Activated T-cell treated with anti-CD3 and anti-CD28 coated beads, Interleukin-2, amount 50 U/mL, for 72 hours (primary cell): ENCODE data around the gene PITX1. TPM values are rescaled to one million over a fixed set of nuclear protein-coding genes. Genes with fewer than 3 reads are reported as not detected.
"Not testable (repeated sequence)": the region's sequence is repeated elsewhere in the genome, so short reads cannot be mapped to it uniquely, and the experiment has no call there.

ENCODE experiments used
- ATAC-seq, 2 donors: fragments of 150-1000 bp; cut with Tn5 transposase; replicated peaks in 1 of 2; 2 replicates each; pipeline ENCODE4 v1.10.0; 2021; ENCODE audit warnings: moderate library complexity in 2 of 2, mild to moderate bottlenecking in 1 of 2
- DNase-seq, 2 donors: peaks; one replicate each; pipeline ENCODE4 v3.0.0; 2021 to 2022; ENCODE audit warnings: mixed read lengths in 1 of 2
- H3K27ac Mint-ChIP-seq: one replicate; pipeline ENCODE4 v1.8.0; 2022; ENCODE audit warnings: mild to moderate bottlenecking, moderate library complexity, mixed read lengths
- H3K27me3 Mint-ChIP-seq: one replicate; pipeline ENCODE4 v1.8.0; 2022; ENCODE audit warnings: low read depth, mixed read lengths
- H3K36me3 Mint-ChIP-seq, 2 donors: one replicate each; pipeline ENCODE4 v1.8.0; 2022; ENCODE audit warnings: mixed read lengths in 2 of 2, mild to moderate bottlenecking in 1 of 2; ENCODE audit not compliant: insufficient read depth in 2 of 2
- H3K4me1 Mint-ChIP-seq: one replicate; pipeline ENCODE4 v1.8.0; 2022; ENCODE audit warnings: low read depth, mixed read lengths
- H3K4me3 Mint-ChIP-seq, 2 donors: one replicate each; pipeline ENCODE4 v1.8.0; 2022; ENCODE audit warnings: mild to moderate bottlenecking in 2 of 2, mixed read lengths in 2 of 2, moderate library complexity in 2 of 2
- H3K9me3 Mint-ChIP-seq, 2 donors: one replicate each; pipeline ENCODE4 v1.8.0; 2022; ENCODE audit warnings: mixed read lengths in 2 of 2
- total RNA-seq, 2 donors: library from RNA; stranded (reverse); gene quantifications; one replicate each; pipeline ENCODE4 v1.2.3, GENCODE V29; 2022

PITX1 gene
- under 1 TPM; 0.50 to 0.76 TPM for total RNA-seq

GRCh38 chr5:135033901-135034235, at the start of gene PITX1:
TSS of gene PITX1 (minus strand) at chr5:135034228. CDS start at chr5:135033881, 347 bp downstream.
- ATAC-seq (peak; percentile 51 to 53), DNase-seq (peak in 1 of 2 donors; percentile 43)
- peaks cover 4 to 14% of the 10 kb centered on the region in 2 donors for H3K36me3 Mint-ChIP-seq
- peaks cover 38% of the 10 kb centered on the region for H3K4me1 Mint-ChIP-seq
- H3K9me3 Mint-ChIP-seq, result no peaks in the 10 kb centered on the region
- H3K4me3 Mint-ChIP-seq, result peak within 1 kb of the TSS; percentile 83 to 88
- H3K27ac Mint-ChIP-seq, result no peak within 1 kb of the TSS
- peaks cover 91% of the 10 kb centered on the region for H3K27me3 Mint-ChIP-seq

- not testable (repeated sequence) for H3K36me3 Mint-ChIP-seq, H3K9me3 Mint-ChIP-seq, H3K27ac Mint-ChIP-seq, H3K4me3 Mint-ChIP-seq, ATAC-seq, H3K4me1 Mint-ChIP-seq, DNase-seq
- peaks cover 24% of the 10 kb centered on the region for H3K27me3 Mint-ChIP-seq
These were observed 49.3 kb upstream of the PITX1 start for GRCh38 chr5:135083334-135083733.

GRCh38 chr5:135081240-135081639, 47.2 kb upstream of the PITX1 start:
- Mint-ChIP-seq H3K4me1 (no peaks in the 10 kb centered on the region), H3K4me3 (no peak overlapping the region), H3K9me3 (peaks cover 1 to 10% of the 10 kb centered on the region in 2 donors), H3K27me3 (peaks cover 9% of the 10 kb centered on the region), H3K27ac (no peak overlapping the region), H3K36me3 (peaks cover 0 to 4% of the 10 kb centered on the region in 2 donors)
- DNase-seq, result no peak
- ATAC-seq, result no peak

DNA sequence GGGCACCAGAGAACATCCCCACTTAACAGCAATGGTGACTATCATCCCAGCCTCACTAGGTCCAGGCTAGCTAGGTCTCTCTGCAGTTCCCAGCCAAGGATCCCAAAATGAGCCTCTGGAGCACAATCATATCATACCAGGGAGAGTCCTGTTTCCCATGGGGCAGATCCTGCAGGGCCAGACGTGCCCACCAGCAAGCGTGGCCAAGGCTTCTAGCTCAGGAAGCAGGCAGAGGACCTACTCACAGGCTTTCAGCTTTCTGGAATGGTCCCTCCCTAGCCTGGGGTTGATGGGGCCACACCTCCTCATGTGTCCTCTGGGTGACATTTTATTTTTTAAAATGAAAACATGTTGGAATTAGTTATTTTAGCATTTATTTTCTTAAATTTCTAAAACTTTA, 45.7 kb upstream of the PITX1 start:
- H3K27ac Mint-ChIP-seq, result no peak overlapping the region
- peaks cover 0 to 4% of the 10 kb centered on the region in 2 donors for H3K36me3 Mint-ChIP-seq
- H3K4me1 Mint-ChIP-seq, result no peaks in the 10 kb centered on the region
- H3K9me3 Mint-ChIP-seq, result peaks cover 1 to 10% of the 10 kb centered on the region in 2 donors
- H3K4me3 Mint-ChIP-seq, result no peak overlapping the region
- ATAC-seq (no peak), DNase-seq (no peak)
- peaks cover 9% of the 10 kb centered on the region for H3K27me3 Mint-ChIP-seq

- DNase-seq, result no peak
- H3K27me3 Mint-ChIP-seq, result peaks cover 9% of the 10 kb centered on the region
- H3K9me3 Mint-ChIP-seq, result peaks cover 1 to 10% of the 10 kb centered on the region in 2 donors
- no peak overlapping the region for H3K27ac Mint-ChIP-seq
- H3K4me1 Mint-ChIP-seq, result no peaks in the 10 kb centered on the region
- no peak overlapping the region for H3K4me3 Mint-ChIP-seq
- no peak for ATAC-seq
- peaks cover 0 to 4% of the 10 kb centered on the region in 2 donors for H3K36me3 Mint-ChIP-seq
These were observed 45.2 kb upstream of the PITX1 start for GRCh38 chr5:135079099-135079681.

DNA sequence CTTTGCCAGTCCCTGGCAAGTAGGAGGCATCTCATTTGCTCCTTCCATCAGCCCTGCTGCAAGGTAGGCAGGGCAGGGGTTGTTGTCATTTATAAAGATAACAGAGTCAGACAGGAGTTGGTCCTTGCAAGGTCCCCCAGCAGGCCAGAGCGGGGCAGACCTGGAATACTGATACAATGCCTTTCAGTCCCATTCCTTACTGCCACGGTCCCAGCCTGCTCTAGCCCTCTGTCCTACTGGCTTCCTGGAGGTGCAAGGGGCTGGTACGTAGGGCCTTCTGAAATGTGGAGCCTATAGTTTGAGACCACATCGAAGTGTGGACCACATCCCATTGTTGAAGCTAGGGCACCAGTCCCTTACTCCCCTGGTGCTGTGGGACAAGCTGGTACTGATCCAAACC, 42.8 kb upstream of the PITX1 start:
- Mint-ChIP-seq H3K27me3 (peaks cover 9% of the 10 kb centered on the region), H3K9me3 (peaks cover 1 to 7% of the 10 kb centered on the region in 2 donors), H3K36me3 (peaks cover 0 to 2% of the 10 kb centered on the region in 2 donors), H3K4me1 (no peaks in the 10 kb centered on the region), H3K27ac (no peak overlapping the region), H3K4me3 (no peak overlapping the region)
- DNase-seq, result no peak
- no peak for ATAC-seq

GRCh38 chr5:135076051-135076491, 42.0 kb upstream of the PITX1 start:
- Mint-ChIP-seq H3K4me1 (no peaks in the 10 kb centered on the region), H3K4me3 (no peak overlapping the region), H3K27ac (no peak overlapping the region), H3K36me3 (no peaks in the 10 kb centered on the region), H3K27me3 (peaks cover 5% of the 10 kb centered on the region), H3K9me3 (peaks cover under 1 to 2% of the 10 kb centered on the region in 2 donors)
- no peak for DNase-seq
- ATAC-seq, result no peak

DNA sequence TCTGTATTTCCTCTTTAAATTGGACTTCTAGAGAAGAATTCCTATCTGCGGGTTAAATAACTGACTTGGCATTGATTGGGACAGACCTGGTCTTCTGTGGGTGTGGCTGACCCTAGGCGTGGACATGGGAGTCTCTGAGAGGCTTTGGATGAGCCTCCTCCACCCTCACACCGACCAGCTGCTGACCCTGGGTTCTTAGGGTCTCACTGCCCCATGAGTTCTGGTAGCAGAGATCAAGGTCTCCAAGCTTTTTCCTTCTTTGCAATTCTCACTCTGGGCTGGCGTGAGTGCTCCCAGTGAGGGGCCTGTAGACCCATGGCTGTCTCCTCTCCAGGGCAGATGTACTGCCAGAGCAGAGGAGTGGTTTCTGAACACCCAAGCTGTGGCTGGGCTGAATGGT, 41.6 kb upstream of the PITX1 start:
- ATAC-seq, result no peak
- no peaks in the 10 kb centered on the region for H3K9me3 Mint-ChIP-seq
- no peak for DNase-seq
- H3K36me3 Mint-ChIP-seq, result no peaks in the 10 kb centered on the region
- H3K4me3 Mint-ChIP-seq, result no peak overlapping the region
- H3K27ac Mint-ChIP-seq, result no peak overlapping the region
- H3K4me1 Mint-ChIP-seq, result no peaks in the 10 kb centered on the region
- H3K27me3 Mint-ChIP-seq, result peaks cover under 1% of the 10 kb centered on the region

DNA sequence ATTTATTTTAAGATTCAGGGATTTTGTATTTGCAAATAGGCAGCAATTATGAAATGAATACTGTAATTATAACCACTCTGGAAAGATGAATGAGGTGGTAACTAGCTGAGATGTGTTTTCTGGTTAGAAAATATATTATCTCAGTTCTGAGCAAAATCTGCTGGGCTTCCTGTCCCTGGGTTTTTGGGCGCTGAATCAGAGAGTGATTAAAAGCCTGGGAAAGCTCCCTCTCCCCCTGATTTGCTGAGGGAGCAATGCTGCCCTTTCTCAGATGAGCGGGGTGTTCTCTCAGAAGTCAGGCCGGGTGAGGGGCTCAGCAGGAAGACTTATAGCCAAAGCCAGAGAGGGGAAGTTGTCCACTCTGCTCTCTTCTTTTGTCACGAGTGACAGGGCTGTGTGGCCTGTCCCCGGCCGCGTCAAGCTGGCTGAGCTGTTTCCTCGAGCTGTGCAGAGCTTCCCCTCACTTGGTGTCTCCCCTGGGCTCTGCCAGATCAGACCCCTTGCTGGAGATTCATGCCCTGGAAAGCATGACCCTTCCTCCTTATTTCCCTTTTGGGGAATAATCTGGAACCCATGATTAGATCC, 39.8 kb upstream of the PITX1 start:
- Mint-ChIP-seq H3K27ac (no peak overlapping the region), H3K36me3 (no peaks in the 10 kb centered on the region), H3K27me3 (no peaks in the 10 kb centered on the region), H3K9me3 (no peaks in the 10 kb centered on the region), H3K4me3 (no peak overlapping the region), H3K4me1 (no peaks in the 10 kb centered on the region)
- ATAC-seq (no peak), DNase-seq (no peak)

GRCh38 chr5:135072387-135073281, 38.6 kb upstream of the PITX1 start:
- Mint-ChIP-seq H3K36me3 (no peaks in the 10 kb centered on the region), H3K4me1 (no peaks in the 10 kb centered on the region), H3K27me3 (no peaks in the 10 kb centered on the region), H3K9me3 (no peaks in the 10 kb centered on the region), H3K27ac (no peak overlapping the region), H3K4me3 (no peak overlapping the region)
- DNase-seq, result no peak
- no peak for ATAC-seq

GRCh38 chr5:135071311-135071710, 37.3 kb upstream of the PITX1 start:
- H3K27me3 Mint-ChIP-seq, result no peaks in the 10 kb centered on the region
- DNase-seq, result no peak
- no peak overlapping the region for H3K27ac Mint-ChIP-seq
- no peak overlapping the region for H3K4me3 Mint-ChIP-seq
- H3K4me1 Mint-ChIP-seq, result no peaks in the 10 kb centered on the region
- no peaks in the 10 kb centered on the region for H3K9me3 Mint-ChIP-seq
- H3K36me3 Mint-ChIP-seq, result no peaks in the 10 kb centered on the region
- ATAC-seq, result no peak

DNA sequence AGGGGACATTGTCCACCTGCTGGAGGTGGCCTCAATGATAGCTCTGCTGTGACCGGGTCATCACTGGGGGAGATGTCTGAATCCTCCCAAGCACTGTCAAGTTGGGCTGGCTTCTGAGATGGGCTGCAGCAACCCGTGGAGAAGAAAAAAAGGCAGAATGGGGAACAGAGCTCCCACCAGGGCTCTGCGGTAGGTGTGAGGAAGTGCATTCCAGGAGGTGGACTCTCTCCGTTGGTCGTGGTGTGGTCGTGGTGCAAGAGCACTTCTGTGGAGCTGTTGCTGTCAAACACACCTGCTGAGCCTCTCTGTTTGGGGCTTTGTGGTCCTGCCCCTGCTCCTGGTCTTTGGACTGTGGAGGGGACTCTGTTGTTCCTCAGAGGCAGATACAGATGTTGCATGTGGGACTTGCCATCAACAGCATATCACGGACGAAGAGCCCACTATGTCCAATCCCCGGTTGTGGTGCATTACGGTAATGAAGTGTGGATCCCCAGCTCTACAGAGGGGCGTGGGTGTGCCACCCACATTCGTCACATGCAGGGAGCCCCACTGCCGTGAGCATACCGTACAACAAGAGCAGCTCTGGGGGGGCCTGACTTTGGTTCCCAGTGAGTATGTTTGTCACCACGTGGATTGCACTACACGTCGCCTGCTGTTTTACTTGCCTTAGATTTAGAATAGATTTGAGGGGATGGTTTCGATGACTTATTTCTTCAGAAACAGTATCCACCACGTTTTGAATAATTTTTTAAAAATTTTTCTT, 36.0 kb upstream of the PITX1 start:
- H3K27ac Mint-ChIP-seq, result no peak overlapping the region
- H3K9me3 Mint-ChIP-seq, result no peaks in the 10 kb centered on the region
- ATAC-seq (no peak), DNase-seq (no peak)
- H3K36me3 Mint-ChIP-seq, result no peaks in the 10 kb centered on the region
- peaks cover 4% of the 10 kb centered on the region for H3K27me3 Mint-ChIP-seq
- H3K4me3 Mint-ChIP-seq, result no peak overlapping the region
- H3K4me1 Mint-ChIP-seq, result no peaks in the 10 kb centered on the region
